ENCODE results near the gene RLBP1. TPM values are rescaled to one million over a fixed set of nuclear protein-coding genes. Genes with fewer than 3 reads are reported as not detected.

Gene RLBP1
- total RNA-seq, 2 donors from 2014 or later = not detected

DNA sequence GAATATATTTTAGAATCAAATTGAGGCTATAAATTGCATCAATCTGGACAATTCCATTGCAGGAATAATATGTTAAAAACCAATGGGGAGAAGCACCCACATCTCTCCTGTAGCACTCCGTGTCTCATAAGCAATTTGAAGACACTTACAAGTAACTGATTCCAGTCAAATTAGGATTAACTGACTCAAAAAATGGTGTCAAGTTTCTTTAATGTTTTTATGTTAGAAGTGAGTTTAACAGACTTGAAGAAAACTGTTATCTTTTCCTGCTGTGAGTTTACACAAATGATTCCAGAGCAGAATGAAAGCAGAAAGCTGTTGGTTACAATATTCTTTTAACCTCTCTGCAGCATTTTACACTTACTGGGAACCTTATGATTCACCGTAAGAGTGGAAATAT, 23.2 kb downstream of the RLBP1 start:
- intact Hi-C loops (cut with DNase I) = no loop called here
- peaks cover 0 to 3% of the 10 kb centered on the region in 2 donors for H3K36me3 ChIP-seq
- WGBS = 65% methylated on average over 2 of the region's 2 CpGs
- no peaks in the 10 kb centered on the region for H3K27me3 ChIP-seq (replicated peaks; ENCODE audit: insufficient read depth)
- TF ChIP-seq POLR2AphosphoS5 (IDR thresholded peaks at IDR 0.05) = no peak
- TF ChIP-seq POLR2A (IDR thresholded peaks at IDR 0.05) = no peak
- TF ChIP-seq, protein P1, sequence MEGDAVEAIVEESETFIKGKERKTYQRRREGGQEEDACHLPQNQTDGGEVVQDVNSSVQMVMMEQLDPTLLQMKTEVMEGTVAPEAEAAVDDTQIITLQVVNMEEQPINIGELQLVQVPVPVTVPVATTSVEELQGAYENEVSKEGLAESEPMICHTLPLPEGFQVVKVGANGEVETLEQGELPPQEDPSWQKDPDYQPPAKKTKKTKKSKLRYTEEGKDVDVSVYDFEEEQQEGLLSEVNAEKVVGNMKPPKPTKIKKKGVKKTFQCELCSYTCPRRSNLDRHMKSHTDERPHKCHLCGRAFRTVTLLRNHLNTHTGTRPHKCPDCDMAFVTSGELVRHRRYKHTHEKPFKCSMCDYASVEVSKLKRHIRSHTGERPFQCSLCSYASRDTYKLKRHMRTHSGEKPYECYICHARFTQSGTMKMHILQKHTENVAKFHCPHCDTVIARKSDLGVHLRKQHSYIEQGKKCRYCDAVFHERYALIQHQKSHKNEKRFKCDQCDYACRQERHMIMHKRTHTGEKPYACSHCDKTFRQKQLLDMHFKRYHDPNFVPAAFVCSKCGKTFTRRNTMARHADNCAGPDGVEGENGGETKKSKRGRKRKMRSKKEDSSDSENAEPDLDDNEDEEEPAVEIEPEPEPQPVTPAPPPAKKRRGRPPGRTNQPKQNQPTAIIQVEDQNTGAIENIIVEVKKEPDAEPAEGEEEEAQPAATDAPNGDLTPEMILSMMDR (IDR thresholded peaks at IDR 0.05) = no peak
- H3K27ac ChIP-seq = no peak overlapping the region
- no peak for DNase-seq (ENCODE audit: low spot score)
- H3K9me3 ChIP-seq = no peaks in the 10 kb centered on the region
- no peak overlapping the region for H3K4me3 ChIP-seq
- peaks cover 6% of the 10 kb centered on the region for H3K4me1 ChIP-seq (replicated peaks)

DNA sequence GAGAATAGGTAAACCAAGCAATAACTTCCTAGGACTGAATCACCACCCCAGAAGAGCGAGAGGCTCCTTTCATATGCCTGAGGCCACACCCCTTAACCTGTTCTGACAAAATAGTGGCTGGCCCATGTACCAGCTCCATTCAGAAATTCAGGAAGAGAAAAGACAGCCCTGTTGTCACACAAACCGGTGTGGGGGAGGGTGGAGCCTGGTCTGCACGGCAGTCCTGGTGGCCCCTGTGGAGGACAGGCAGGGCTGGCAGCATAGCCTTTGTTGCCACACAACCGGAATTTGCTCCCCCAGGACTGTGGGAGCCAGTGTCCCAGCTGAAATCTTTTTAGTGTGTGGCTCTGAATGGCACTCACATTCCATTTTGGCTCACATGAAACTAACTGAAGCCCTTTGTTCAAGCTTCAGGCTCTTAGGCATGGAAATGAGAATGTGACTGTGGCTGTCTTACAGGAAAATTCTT, 23.8 kb downstream of the RLBP1 start:
- Histone ChIP-seq H3K27ac (peak overlapping the region; percentile 6 to 34), H3K27me3 (replicated peaks; ENCODE audit: insufficient read depth) (no peaks in the 10 kb centered on the region), H3K36me3 (peaks cover 0 to 4% of the 10 kb centered on the region in 2 donors), H3K4me3 (no peak overlapping the region), H3K4me1 (replicated peaks) (peaks cover 6% of the 10 kb centered on the region), H3K9me3 (no peaks in the 10 kb centered on the region)
- DNase-seq (ENCODE audit: low spot score) = peak; percentile 66
- WGBS = 18% methylated on average over 4 of the region's 4 CpGs
- intact Hi-C loops (cut with DNase I) = no loop called here
- peak; percentile 48 for TF ChIP-seq POLR2AphosphoS5 (IDR thresholded peaks at IDR 0.05)
- TF ChIP-seq, protein P1 (IDR thresholded peaks at IDR 0.05) = no peak
- TF ChIP-seq POLR2A (IDR thresholded peaks at IDR 0.05) = no peak

DNA sequence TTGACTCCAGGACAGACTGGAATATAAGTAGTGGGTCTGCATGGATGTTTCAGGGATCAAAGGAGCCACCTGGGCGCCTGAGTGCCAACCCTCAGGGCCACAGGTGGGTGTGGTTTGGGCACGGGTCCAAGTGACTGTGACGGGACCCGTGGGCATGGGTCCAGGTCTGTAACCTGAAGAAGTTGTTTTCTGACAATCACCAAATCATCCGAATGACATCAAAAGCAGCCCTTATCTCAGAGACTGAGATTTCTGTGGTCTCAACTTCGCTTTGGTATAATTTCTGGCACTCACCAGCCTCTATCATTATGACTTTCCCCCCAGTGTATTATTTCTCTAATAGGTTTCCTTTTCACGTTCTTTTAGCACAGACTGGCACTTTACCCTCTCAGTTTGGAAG, 24.4 kb downstream of the RLBP1 start:
- TF ChIP-seq POLR2AphosphoS5 (IDR thresholded peaks at IDR 0.05) = no peak
- TF ChIP-seq, protein P1 (IDR thresholded peaks at IDR 0.05) = no peak
- no peak for DNase-seq (ENCODE audit: low spot score)
- Histone ChIP-seq H3K9me3 (no peaks in the 10 kb centered on the region), H3K36me3 (peaks cover 0 to 4% of the 10 kb centered on the region in 2 donors), H3K27me3 (replicated peaks; ENCODE audit: insufficient read depth) (no peaks in the 10 kb centered on the region), H3K4me3 (no peak overlapping the region), H3K4me1 (replicated peaks) (peaks cover 6% of the 10 kb centered on the region), H3K27ac (peak overlapping the region; percentile 6 to 34)
- intact Hi-C loops (cut with DNase I) = no loop called here
- 26% methylated on average over 7 of the region's 7 CpGs for WGBS

GRCh38 chr15:89196241-89196640, 25.1 kb downstream of the RLBP1 start:
- intact Hi-C loops (cut with DNase I) = no loop called here
- no peaks in the 10 kb centered on the region for H3K9me3 ChIP-seq
- no peak for DNase-seq (ENCODE audit: low spot score)
- peaks cover 6% of the 10 kb centered on the region for H3K4me1 ChIP-seq (replicated peaks)
- H3K27ac ChIP-seq = peak overlapping the region in 1 of 2 donors; percentile 8
- H3K4me3 ChIP-seq = no peak overlapping the region
- TF ChIP-seq, protein P1 (IDR thresholded peaks at IDR 0.05) = no peak
- TF ChIP-seq POLR2AphosphoS5 (IDR thresholded peaks at IDR 0.05) (no peak), POLR2A (IDR thresholded peaks at IDR 0.05) (no peak)
- no peaks in the 10 kb centered on the region for H3K27me3 ChIP-seq (replicated peaks; ENCODE audit: insufficient read depth)
- H3K36me3 ChIP-seq = peaks cover 0 to 5% of the 10 kb centered on the region in 2 donors
- 74% methylated on average over 6 of the region's 6 CpGs for WGBS

DNA sequence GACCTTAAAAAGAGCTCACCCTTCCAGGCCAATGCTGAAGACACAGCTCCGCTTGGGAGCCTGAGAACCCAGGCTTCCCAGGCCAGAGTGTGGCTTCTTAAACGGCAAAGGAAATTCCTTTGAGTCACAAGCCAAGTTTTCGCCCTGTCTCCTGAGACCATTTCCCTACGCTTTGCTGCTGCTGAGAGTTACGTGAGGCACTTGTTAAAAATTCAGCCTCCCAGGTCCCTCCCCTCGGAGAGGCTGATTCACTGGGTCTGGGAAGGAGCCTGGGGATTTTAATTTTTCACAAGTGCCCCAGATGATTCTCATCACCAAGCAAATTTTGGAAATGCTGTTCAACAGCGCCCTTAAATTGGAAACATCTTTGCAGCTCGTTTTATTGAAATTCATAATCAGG, 25.5 kb downstream of the RLBP1 start:
- Histone ChIP-seq H3K27ac (peak overlapping the region in 1 of 2 donors; percentile 8), H3K36me3 (peaks cover 0 to 9% of the 10 kb centered on the region in 2 donors), H3K4me3 (no peak overlapping the region), H3K9me3 (no peaks in the 10 kb centered on the region), H3K4me1 (replicated peaks) (peaks cover 6% of the 10 kb centered on the region), H3K27me3 (replicated peaks; ENCODE audit: insufficient read depth) (no peaks in the 10 kb centered on the region)
- intact Hi-C loops (cut with DNase I) = no loop called here
- 56% methylated on average over 8 of the region's 8 CpGs for WGBS
- no peak for DNase-seq (ENCODE audit: low spot score)
- peak; percentile 2 for TF ChIP-seq POLR2AphosphoS5 (IDR thresholded peaks at IDR 0.05)
- TF ChIP-seq, protein P1 (IDR thresholded peaks at IDR 0.05) = no peak

Measured in prostate gland (tissue), 2 donors.